Stimulated activated naive CD8-positive, alpha-beta T cell treated with anti-CD3 and anti-CD28 coated beads, Interleukin-15, Interleukin-2, amounts not matched to agents 100 U/mL and 50 U/mL, for 24 hours (primary cell): ENCODE results near the gene STRIP1.

Experiments
- ATAC-seq: fragments of 150-1000 bp; cut with Tn5 transposase; one replicate; pipeline ENCODE4 v1.10.0; 2021
- DNase-seq: peaks from one replicate; pipeline ENCODE4 v3.0.0; 2021

STRIP1 gene

GRCh38 chr1:110051262-110051648, 16.8 kb downstream of the STRIP1 start:
- DNase-seq (no peak), ATAC-seq (no peak)

- ATAC-seq (peak; percentile 72), DNase-seq (peak; percentile 81)
Measured at GRCh38 chr1:110053552-110054428, 19.4 kb downstream of the STRIP1 start.

DNA sequence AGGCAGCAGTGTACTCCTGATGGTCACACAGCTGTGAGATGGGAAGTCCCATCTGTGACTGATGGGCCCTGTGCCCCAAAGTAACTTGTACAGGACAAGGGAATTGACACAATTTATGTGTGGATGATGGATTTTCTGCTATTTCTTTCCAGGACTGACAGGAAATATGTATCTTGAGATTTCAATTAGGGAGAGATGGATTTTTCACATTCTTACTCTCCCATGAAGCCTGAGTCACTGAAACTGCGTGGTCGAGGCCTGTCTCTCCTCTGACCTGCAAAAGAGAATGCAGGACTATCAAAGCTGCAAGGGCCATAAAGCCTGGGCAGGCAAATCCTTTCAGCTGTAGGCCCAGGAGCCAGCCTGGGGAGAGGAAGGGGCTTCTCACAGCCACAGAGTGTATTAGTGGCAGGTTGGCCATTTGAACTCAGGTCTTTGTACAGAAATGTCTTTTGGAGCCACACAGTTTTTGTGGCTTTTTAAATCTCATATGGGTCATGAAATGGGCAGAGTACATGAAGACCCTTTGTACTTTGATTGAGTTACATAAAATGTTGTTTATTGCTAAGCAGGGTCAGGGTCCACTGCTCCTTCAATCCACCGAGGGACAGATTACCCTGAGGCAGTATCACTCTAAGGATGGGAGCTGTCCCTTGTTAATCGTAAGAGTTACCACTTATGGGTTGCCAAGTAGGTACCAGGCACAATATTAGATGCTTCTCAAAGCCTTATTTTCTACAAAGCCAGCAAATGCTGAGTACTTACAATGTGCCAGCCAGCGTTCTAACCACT, 21.3 kb downstream of the STRIP1 start:
- ATAC-seq (no peak), DNase-seq (no peak)

DNA sequence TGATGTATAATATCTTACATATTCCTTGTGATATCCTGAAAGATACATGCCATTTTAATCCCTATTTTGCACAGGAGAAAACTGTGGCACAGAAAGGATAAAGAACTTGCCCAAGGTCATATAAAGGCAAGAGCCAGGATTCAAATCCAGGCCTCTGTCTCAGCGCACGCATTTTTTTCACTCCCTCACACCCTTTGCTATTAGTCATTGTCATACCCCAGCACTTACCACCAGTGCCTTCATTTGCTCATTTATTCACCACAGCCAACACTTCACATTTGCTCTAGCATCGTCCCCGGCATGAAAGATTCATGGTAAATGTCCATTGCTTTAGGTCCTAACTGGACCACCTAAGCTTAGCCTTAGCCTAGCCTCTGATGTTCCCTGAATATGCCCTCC, 21.9 kb downstream of the STRIP1 start:
- DNase-seq (no peak), ATAC-seq (no peak)

DNA sequence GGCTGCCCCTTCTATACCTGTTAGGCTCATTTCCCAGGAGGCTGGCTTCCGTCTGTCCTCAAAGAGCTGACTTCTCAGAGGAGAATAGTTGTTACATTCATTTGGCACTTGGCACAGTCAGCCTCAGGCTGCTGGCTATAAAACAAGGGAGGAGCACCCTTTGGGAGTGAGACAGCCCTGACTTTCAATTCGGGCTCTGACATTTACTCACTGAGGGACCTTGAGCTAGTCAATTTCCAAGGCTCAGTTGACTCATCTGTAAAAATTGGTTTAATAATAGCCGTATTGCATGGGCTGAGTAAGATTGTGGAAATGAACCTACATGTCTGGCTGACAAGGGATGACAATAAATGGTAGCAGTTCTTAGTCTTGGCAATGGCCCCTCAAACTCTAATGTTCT, 22.4 kb downstream of the STRIP1 start:
- ATAC-seq (no peak), DNase-seq (no peak)

DNA sequence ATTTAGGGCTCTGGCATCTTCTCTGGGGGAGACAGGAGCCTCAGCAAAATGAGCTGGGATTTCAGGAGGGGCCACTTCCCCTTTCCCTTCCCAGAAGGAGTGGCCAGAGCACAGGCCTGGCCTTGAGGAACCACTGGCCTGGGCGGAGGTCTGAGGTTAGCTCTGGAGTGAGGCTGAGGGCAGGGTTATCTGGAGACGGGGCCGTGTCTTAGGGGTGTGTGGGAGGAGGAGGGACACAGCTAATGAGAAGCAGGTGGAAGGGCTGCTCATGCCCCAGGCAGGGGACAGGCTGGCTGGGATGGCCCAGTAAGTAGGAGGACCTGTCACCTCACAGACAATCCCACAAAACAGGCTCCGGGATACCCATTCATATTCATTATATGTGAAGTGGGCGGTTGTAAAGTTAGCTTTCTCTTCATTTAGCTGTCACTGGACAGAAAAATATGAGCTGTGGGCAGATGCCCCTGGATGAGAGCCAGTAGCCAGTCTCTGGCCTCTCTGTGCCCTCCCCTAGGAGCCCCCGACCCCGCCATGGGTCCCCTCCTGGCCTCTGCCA, 23.6 kb downstream of the STRIP1 start:
- ATAC-seq (no peak), DNase-seq (no peak)

- DNase-seq (no peak), ATAC-seq (no peak)
Measured at GRCh38 chr1:110058591-110058990, 24.2 kb downstream of the STRIP1 start.

GRCh38 chr1:110059133-110059863, 24.9 kb downstream of the STRIP1 start:
- ATAC-seq (no peak), DNase-seq (no peak)

- peak; percentile 86 for DNase-seq
- peak; percentile 77 for ATAC-seq
Measured at GRCh38 chr1:110060034-110060661, 25.7 kb downstream of the STRIP1 start.

- ATAC-seq (no peak), DNase-seq (no peak)
Measured at GRCh38 chr1:110060662-110061060, 26.2 kb downstream of the STRIP1 start.

- DNase-seq (no peak), ATAC-seq (no peak)
Measured at GRCh38 chr1:110061341-110061740, 26.9 kb downstream of the STRIP1 start.

DNA sequence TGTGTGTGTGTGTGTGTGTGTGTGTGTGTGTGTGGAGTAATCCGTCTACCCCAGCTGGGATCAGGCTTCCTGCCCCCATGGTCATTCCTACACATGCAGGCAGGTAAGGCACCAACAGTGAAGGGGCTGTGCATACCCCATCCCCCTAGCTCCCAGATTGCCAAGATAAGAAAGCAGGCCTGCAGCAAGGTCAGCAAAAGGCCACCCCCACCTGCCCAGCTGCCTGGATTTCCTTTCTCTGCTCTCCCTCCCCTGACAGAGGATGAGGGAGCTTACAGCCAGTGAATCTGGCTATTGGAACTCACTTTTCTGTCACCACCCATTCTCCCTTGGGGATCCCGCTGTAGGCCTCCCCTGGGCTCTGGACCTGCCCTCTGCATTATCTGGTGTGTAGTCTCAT, 28.2 kb downstream of the STRIP1 start:
- no peak for ATAC-seq
- DNase-seq, result no peak

DNA sequence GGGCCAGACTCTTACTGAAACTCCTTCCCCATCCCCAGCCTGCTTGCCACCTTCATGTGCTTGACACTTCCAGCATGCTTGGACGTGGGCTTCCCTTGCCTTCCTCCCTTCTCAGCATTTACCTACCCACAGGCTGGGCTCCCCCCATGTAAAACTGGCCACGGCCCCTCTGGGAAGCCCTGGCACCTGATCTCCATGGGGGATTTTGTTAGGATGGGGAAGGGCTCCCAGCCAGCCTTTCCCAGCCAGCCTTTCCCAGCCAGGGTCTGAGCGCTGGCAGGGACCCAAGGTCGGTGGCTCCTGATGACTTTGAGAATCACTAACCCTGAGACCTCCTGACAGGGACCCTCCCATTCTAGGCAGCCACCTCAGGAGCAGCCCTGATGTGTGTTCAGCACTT, 29.4 kb downstream of the STRIP1 start:
- ATAC-seq (no peak), DNase-seq (no peak)

GRCh38 chr1:110064576-110065337, 30.3 kb downstream of the STRIP1 start:
- ATAC-seq (no peak), DNase-seq (no peak)

- ATAC-seq (no peak), DNase-seq (no peak)
Measured at GRCh38 chr1:110065841-110066240, 31.4 kb downstream of the STRIP1 start.

- ATAC-seq (no peak), DNase-seq (no peak)
Measured at GRCh38 chr1:110067479-110067892, 33.1 kb downstream of the STRIP1 start.

GRCh38 chr1:110067893-110068645, 33.6 kb downstream of the STRIP1 start:
- peak; percentile 15 for DNase-seq
- no peak for ATAC-seq

- peak; percentile 22 for ATAC-seq
Measured at GRCh38 chr1:110068646-110069403, 34.4 kb downstream of the STRIP1 start.

More at GRCh38 chr1:110068646-110069403, 34.4 kb downstream of the STRIP1 start:
- DNase-seq, result peak; percentile 33
